ENCODE measurements around the gene KDM1B. TPM values are rescaled to one million over a fixed set of nuclear protein-coding genes. Genes with fewer than 3 reads are reported as not detected.

Gene KDM1B
- total RNA-seq, 1 donor from 2014 or later: 16.9 TPM

GRCh38 chr6:18136260-18136659 is 19.0 kb upstream of the KDM1B start:
- Histone ChIP-seq H3F3A (ENCODE audit: low read depth) (no peaks in the 10 kb centered on the region), H3K4me1 (peaks cover under 1% of the 10 kb centered on the region), H3K9ac (no peak overlapping the region), H2AFZ (replicated peaks) (no peak overlapping the region), H4K20me1 (ENCODE audit: low read depth) (no peaks in the 10 kb centered on the region), H3K9me3 (ENCODE audit: low read depth) (no peaks in the 10 kb centered on the region), H3K27me3 (no peaks in the 10 kb centered on the region), H3K79me2 (ENCODE audit: low read depth) (no peaks in the 10 kb centered on the region), H3K4me3 (no peak overlapping the region), H3K27ac (no peak overlapping the region), H3K36me3 (no peaks in the 10 kb centered on the region), H3K4me2 (no peak overlapping the region)
- Mint-ChIP-seq H3K36me3 (peaks cover 9% of the 10 kb centered on the region), H3K27ac (no peak overlapping the region), H3K4me1 (no peaks in the 10 kb centered on the region), H3K4me3 (no peak overlapping the region), H3K9me3 (no peaks in the 10 kb centered on the region), H3K27me3 (ENCODE audit: insufficient read depth, low read depth) (no peaks in the 10 kb centered on the region)
- TF ChIP-seq EZH2phosphoT487 (IDR thresholded peaks at IDR 0.05): no peak
- DNase-seq (ENCODE audit: low spot score): no peak

DNA sequence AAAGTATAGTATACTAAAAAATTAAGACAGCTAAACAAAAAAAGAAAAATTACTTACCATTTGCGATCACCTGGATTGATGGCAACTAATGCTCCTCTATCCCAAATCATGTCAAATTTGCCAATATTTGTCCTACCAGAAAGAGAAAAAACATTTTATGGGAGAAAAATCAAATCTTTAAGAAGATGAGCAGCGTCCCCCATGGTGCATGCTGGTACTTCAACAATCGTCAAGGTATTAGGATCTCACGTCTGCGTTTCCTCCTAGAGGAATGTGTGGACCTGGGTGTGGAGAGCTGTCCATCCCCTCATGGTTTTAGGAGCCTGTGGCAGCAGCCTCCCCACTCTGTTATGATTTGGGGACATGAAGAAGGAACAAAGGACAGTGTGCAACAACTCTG is 16.3 kb upstream of the KDM1B start:
- no peak for TF ChIP-seq EZH2phosphoT487 (IDR thresholded peaks at IDR 0.05)
- TF ChIP-seq EZH2 (IDR thresholded peaks at IDR 0.05): no peak
- TF ChIP-seq, protein P1, sequence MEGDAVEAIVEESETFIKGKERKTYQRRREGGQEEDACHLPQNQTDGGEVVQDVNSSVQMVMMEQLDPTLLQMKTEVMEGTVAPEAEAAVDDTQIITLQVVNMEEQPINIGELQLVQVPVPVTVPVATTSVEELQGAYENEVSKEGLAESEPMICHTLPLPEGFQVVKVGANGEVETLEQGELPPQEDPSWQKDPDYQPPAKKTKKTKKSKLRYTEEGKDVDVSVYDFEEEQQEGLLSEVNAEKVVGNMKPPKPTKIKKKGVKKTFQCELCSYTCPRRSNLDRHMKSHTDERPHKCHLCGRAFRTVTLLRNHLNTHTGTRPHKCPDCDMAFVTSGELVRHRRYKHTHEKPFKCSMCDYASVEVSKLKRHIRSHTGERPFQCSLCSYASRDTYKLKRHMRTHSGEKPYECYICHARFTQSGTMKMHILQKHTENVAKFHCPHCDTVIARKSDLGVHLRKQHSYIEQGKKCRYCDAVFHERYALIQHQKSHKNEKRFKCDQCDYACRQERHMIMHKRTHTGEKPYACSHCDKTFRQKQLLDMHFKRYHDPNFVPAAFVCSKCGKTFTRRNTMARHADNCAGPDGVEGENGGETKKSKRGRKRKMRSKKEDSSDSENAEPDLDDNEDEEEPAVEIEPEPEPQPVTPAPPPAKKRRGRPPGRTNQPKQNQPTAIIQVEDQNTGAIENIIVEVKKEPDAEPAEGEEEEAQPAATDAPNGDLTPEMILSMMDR (IDR thresholded peaks at IDR 0.05): peak; percentile 11
- peaks cover 3% of the 10 kb centered on the region for H3K4me1 Mint-ChIP-seq
- Histone ChIP-seq H3K9ac (no peak overlapping the region), H3K79me2 (ENCODE audit: low read depth) (no peaks in the 10 kb centered on the region), H3K4me2 (no peak overlapping the region), H4K20me1 (ENCODE audit: low read depth) (no peaks in the 10 kb centered on the region), H3K4me3 (no peak overlapping the region), H3K9me3 (ENCODE audit: low read depth) (no peaks in the 10 kb centered on the region), H3K27ac (no peak overlapping the region), H3K4me1 (peaks cover 10% of the 10 kb centered on the region), H3F3A (ENCODE audit: low read depth) (peaks cover 10% of the 10 kb centered on the region), H3K36me3 (no peaks in the 10 kb centered on the region), H3K27me3 (no peaks in the 10 kb centered on the region), H2AFZ (replicated peaks) (no peak overlapping the region)
- H3K27me3 Mint-ChIP-seq (ENCODE audit: insufficient read depth, low read depth): no peaks in the 10 kb centered on the region
- H3K36me3 Mint-ChIP-seq: peaks cover 2% of the 10 kb centered on the region
- no peak for DNase-seq (ENCODE audit: low spot score)
- no peaks in the 10 kb centered on the region for H3K9me3 Mint-ChIP-seq
- no peak overlapping the region for H3K27ac Mint-ChIP-seq
- H3K4me3 Mint-ChIP-seq: no peak overlapping the region

GRCh38 chr6:18139935-18140621 is 15.1 kb upstream of the KDM1B start:
- TF ChIP-seq EZH2phosphoT487 (IDR thresholded peaks at IDR 0.05) (no peak), EZH2 (IDR thresholded peaks at IDR 0.05) (no peak)
- TF ChIP-seq, protein P1 (IDR thresholded peaks at IDR 0.05): no peak
- Histone ChIP-seq H3K4me2 (no peak overlapping the region), H3F3A (ENCODE audit: low read depth) (peaks cover 10% of the 10 kb centered on the region), H3K9ac (no peak overlapping the region), H2AFZ (replicated peaks) (no peak overlapping the region), H3K4me1 (peaks cover 10% of the 10 kb centered on the region), H3K79me2 (ENCODE audit: low read depth) (no peaks in the 10 kb centered on the region), H3K27ac (no peak overlapping the region), H3K36me3 (no peaks in the 10 kb centered on the region), H3K9me3 (ENCODE audit: low read depth) (no peaks in the 10 kb centered on the region), H3K4me3 (no peak overlapping the region), H4K20me1 (ENCODE audit: low read depth) (no peaks in the 10 kb centered on the region), H3K27me3 (no peaks in the 10 kb centered on the region)
- Mint-ChIP-seq H3K4me1 (peaks cover 3% of the 10 kb centered on the region), H3K27ac (no peak overlapping the region), H3K4me3 (no peak overlapping the region), H3K36me3 (peaks cover 2% of the 10 kb centered on the region), H3K9me3 (no peaks in the 10 kb centered on the region), H3K27me3 (ENCODE audit: insufficient read depth, low read depth) (no peaks in the 10 kb centered on the region)
- DNase-seq (ENCODE audit: low spot score): no peak

DNA sequence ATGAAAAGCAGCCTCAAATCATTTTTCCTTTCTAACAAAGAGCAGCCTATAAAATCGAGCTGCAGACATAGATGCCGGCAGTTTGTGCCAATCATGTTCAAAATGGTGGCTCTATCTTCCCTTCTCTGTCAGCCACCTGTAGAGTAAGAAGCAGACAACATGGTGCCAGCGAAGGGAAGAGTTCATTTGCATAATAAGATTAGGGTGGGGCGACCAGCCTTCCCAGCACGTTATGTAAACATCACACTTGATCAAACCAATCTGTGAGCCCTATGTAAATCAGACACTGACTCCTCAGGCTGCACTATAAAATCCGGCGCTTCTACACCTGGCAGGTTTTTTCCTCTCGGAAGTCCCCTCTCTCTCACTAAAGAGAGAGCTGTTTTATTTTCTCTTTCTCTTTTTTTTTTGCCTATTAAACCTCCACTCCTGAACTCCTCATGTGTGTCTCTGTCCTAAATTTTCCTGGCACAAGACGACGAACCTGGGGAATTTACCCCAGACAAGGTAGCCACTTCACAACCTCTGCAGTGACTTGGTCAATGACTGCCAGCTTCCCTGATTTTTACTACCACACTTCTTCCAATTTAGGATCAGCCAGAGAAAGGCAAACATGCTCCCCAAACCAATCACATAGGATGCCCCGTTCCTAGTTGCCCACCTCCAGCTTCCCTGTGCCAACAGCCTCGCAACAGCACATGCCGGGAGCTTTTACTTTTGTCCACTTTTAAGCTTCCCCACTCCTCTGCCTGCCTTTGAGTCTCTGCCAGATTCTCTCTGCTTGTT is 13.2 kb upstream of the KDM1B start:
- Histone ChIP-seq H4K20me1 (ENCODE audit: low read depth) (no peaks in the 10 kb centered on the region), H3F3A (ENCODE audit: low read depth) (peaks cover 10% of the 10 kb centered on the region), H3K79me2 (ENCODE audit: low read depth) (no peaks in the 10 kb centered on the region), H2AFZ (replicated peaks) (peak overlapping the region; percentile 26), H3K27me3 (no peaks in the 10 kb centered on the region), H3K36me3 (no peaks in the 10 kb centered on the region), H3K4me3 (no peak overlapping the region), H3K4me2 (no peak overlapping the region), H3K27ac (no peak overlapping the region), H3K4me1 (peaks cover 10% of the 10 kb centered on the region), H3K9ac (no peak overlapping the region), H3K9me3 (ENCODE audit: low read depth) (no peaks in the 10 kb centered on the region)
- Mint-ChIP-seq H3K27me3 (ENCODE audit: insufficient read depth, low read depth) (no peaks in the 10 kb centered on the region), H3K4me3 (no peak overlapping the region), H3K36me3 (peaks cover 3% of the 10 kb centered on the region), H3K27ac (no peak overlapping the region), H3K9me3 (no peaks in the 10 kb centered on the region), H3K4me1 (peaks cover 3% of the 10 kb centered on the region)
- DNase-seq (ENCODE audit: low spot score): peak; percentile 46
- TF ChIP-seq EZH2 (IDR thresholded peaks at IDR 0.05) (no peak), EZH2phosphoT487 (IDR thresholded peaks at IDR 0.05) (no peak)
- TF ChIP-seq, protein P1 (IDR thresholded peaks at IDR 0.05): no peak

Measured in neural progenitor cell (in vitro differentiated cells).